GM03348 (cell line): ENCODE results near the gene RARG.

ENCODE experiments used
- DNase-seq: peaks from one replicate; pipeline ENCODE4 v3.0.0; 2012; ENCODE audit warnings: low spot score

The RARG gene

GRCh38 chr12:53244337-53244736 is 12.3 kb upstream of the RARG start:
- DNase-seq, result no peak

GRCh38 chr12:53241623-53242412 is 9.8 kb upstream of the RARG start:
- no peak for DNase-seq

DNA sequence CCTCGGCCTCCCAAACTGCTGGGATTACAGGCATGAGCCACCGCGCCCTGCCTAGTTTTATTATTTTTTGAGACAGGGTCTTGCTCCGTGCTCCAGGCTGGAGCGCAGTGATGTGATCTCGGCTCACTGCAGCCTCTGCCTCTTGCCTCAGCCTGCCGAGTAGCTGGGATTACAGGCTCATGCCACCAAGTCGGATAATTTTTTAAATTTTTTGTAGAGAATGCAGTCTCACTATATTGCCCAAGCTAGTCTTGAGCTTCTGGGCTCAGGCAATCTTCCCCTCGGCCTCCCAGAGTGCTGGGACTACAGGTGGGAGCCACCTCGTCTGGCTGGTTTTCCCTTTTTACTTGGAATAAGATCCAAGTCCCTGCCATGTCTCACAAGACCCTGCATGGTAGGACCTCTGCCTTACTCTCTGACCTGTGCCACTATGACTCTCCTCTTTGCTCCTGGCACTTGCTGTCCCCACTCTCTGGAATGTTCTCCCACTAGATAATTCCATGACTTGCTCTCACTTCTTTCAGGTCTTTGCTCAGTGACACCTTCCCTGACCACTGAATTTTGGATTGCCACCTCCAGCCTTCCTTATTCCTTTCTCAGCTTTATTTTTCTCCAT is 7.7 kb upstream of the RARG start:
- DNase-seq, result no peak

DNA sequence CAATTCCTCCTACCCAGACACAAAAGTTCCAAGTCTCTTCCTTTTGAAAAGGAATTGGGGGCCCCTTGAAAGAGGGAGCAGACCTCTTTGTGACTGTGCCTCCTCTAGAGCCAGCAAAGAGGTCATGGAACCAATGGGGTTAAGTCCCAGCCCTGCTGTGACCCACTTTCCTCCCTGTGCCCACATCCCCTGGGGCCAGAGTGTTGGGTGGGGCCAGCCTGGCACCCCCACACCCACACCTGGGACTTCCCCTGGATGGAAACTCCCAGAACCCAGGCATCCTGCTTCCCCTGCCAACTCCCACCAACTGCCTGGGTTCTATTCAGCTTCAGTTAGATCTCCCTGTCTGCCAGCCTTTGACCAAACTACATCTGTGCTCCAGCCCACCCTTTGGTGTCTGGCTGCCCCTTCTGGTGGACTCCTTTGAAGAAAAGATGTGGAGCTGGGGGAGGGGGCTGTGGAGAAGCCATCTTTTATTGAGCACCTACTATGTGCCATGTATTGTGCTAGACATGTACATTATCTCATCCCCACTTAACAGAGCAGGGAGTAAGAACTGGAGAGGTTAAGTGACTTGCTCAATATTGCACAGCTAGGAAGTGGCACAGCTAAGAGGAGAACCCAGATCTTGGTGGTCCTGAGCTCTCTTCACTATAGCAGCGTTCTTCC is 4.6 kb upstream of the RARG start:
- DNase-seq, result no peak

- no peak for DNase-seq
Observed at GRCh38 chr12:53235742-53236442, 3.9 kb upstream of the RARG start.

DNA sequence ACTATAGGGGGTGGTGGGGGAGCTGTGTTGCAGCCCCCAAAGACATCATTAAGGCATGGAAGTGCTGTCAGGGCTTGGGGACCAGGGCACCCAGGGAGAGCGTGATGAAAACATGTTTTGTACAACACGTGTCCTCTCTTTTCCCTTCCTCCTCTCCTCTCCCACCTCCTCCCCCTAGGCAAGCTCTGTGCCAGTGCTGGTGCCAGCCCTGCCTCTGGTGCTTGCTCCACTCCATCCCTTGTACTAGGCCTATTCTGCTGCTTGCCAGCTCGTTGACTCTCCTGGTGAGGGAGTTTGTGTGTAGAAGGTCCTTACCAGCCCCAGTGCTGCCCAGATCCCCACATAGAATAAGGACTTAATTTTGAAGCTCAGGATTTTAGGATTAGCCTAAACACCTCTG is 3.2 kb upstream of the RARG start:
- DNase-seq, result no peak

DNA sequence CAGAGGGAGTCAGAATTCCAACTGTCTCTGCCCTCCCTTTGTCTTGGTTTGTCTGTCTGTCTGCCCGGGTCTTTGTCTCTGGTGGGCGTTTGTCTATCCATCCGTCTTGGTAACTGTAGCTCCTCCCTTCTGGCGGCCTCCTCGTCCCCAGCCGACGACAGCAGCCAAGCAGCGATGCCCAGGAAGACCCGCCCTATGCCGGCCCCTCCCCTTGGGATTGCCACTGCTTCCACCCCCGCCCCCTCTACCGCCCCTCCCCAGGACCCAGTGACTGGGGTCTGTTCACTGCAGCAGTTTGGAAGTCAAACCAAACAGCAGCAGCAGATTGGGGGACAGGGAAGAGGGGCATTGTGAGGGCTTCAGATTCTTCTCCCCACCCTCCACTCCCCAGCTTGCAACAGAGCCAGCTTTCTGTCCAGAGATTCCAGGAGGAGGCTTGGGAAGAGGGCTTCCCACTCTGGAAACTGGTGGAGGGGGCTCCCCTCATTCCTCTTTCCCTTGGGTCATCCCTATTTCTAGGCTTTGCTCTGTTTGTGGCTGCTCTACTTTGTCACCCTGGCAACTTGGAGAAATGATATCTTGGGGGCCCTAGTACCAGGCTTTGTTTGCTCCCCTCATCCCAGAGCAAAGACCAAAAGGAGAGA is 2.4 kb upstream of the RARG start:
- peak; percentile 44 for DNase-seq

DNA sequence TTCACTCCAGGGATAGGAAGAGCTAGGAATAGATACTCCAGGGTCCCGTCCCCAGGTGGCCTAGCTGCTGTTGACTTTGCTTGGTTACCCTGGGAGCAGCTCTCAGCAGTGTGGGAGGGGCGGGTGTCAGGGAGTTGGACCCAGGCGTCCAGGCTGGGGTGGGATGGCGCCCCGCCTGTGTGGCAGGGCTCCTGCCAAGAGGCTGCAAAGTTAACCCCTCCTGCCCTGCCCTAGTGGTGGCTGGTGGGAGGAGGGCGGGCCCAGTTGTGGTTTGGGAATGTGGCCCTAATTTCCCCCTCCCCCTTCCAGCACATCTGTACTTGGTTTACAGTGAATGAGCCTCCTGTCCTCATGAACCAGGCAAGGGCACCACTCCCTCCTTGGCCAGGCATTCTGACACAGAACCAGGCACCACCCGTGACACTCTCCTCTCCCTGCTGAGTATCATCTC is 1.7 kb upstream of the RARG start:
- peak; percentile 67 for DNase-seq

DNA sequence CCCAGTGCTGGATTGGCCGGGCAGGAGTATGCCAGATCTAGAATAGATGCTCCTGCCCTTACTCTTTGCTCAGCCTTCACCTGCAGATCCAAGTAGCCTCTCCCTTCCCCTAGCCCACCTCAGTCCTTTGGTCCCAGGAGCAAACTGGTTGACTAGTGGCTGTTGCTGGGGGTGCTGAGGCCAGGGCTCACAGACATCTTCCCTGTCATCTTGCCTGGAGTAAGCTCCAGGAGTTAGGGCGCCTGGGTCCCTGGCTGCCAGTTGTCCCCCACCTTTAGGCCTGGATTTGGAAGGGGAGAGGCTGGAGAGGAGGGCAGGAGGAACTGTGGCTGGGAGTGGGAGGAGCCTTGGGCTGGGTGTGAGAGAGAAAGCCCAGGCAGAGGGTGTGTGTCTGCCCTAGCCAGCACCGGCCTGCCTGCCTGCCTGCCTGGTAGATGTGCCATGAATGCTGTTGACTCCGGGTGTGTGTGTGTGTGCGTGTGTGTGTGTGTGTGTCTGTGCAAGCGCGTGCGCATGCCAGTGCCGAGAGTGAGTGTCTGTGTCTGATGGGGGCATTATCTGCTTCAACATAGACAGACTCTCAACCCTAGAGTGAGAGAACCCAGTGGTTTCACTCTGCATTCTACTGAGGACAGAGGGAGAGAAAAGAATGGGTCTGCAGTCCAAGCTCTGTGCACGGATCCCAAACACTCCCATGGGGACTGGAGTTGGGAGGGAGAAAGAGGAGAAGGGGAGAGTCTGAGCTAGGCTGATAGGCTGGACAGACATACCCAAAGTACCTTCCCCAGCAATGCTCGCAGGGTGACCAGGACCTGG is 845 bp upstream of the RARG start:
- peak; percentile 76 for DNase-seq

- no peak for DNase-seq
Observed at GRCh38 chr12:53231671-53231920, 413 bp downstream of the RARG start.

DNA sequence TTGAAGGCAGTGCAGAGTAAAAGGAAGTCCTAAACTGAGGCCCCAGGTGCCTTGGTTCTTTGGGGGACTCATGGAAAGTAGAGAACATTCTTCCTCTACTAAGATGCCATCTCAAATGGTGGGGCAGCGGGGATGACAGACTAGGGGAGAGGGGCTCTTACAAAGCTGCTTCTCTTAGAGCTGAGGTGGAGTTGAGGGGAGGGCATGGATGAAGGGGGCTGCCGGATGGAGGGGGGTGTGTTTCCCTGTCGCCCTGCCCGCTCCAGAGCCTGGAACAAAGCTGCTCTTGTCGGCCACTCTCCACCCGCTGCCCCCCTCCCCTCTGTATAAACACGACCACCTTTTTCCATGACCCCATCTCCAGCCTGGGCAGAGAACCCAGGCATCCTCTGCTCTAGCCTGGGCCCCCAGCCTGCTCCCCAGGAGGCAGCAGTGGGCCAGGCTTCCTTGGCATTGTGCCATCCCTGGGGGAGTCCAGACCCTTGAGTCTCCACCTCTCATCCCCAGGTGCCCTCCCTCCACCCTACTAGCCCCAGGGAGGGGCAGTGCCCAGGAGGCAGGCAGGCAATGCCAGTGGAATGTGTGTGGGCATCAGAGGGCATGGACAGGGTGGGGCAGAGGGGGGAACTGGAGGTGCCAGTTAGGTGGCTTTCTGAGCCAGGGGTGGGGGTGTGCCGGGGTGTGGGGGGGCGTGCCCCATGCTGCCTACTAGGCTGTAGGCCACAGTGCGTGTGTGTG is 1.7 kb downstream of the RARG start:
- no peak for DNase-seq

GRCh38 chr12:53229454-53229853 is 2.6 kb downstream of the RARG start:
- DNase-seq, result no peak

DNA sequence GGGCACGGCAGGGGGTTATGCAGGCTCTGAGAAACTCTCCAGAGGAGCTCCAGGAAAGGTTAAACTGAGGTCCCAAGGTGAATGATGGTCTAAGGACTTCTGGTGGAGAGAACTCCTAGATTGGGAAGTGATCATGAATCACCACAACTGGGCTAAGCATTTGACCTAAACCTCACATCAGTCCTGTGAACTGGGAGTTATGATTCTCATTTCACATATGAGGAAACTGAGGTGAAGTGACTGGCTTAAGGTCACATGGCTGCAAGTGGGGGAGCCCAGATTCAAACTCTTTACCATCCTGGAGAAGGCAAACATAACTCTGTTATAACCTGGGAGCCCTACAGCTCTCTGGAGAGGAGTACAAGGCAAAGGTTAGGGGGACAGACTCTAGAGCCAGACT is 4.2 kb downstream of the RARG start:
- no peak for DNase-seq

DNA sequence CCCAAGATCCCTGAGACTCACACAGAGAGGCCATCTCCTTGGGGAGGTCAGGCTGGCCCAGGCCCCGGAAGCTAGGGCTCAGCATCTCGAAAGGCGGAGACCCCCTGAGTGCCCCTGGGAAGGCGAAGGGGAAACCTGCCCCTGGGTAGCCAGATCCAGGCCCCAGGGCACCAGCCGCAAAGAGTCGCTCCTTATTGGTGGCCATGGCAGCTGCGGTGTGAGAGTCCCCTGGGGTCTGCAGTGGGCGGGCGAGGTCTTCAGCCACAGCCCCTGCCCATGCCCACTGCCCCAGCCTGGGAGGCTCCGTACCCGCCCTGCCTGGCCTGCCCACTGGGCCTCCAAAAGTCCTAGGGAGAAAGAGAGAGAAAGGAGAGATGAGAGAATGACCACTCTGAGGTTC is 4.7 kb downstream of the RARG start:
- no peak for DNase-seq

GRCh38 chr12:53226815-53227214 is 5.2 kb downstream of the RARG start:
- DNase-seq, result no peak

DNA sequence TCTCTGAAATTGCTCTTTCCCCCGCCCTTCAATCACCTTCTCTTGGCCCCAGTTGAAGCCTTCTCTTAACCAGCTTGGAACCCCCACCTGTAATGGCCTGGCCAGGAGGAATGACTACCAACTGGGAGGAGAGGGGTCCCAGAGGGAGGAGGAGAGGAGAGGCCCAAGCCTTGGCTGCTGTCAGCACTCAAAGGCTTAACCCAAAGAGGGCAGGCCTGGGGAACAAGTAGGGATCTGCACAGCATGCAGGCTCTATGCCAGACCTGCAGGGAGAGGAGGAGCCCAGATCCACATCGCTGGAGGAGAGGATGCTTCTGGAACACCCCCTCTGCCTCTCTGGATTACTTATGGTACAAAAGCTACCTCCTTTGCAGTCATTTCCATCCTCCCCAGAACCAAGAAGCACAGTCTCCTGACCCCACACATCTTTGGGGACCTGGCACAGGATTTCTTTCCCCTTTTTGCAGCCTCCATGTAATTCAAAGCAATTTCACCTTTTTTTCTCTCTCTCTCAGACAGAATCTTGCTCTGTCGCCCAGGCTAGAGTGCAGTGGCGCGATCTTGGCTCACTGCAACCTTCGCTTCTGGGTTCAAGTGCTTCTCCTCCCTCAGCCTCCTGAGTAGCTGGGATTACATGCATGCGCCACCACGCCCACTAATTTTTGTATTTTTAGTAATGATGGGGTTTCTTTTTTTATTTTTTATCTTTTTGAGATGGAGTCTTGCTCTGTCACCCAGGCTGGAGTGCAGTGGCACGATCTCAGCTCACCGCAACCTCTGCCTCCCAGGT is 6.2 kb downstream of the RARG start:
- DNase-seq, result no peak

DNA sequence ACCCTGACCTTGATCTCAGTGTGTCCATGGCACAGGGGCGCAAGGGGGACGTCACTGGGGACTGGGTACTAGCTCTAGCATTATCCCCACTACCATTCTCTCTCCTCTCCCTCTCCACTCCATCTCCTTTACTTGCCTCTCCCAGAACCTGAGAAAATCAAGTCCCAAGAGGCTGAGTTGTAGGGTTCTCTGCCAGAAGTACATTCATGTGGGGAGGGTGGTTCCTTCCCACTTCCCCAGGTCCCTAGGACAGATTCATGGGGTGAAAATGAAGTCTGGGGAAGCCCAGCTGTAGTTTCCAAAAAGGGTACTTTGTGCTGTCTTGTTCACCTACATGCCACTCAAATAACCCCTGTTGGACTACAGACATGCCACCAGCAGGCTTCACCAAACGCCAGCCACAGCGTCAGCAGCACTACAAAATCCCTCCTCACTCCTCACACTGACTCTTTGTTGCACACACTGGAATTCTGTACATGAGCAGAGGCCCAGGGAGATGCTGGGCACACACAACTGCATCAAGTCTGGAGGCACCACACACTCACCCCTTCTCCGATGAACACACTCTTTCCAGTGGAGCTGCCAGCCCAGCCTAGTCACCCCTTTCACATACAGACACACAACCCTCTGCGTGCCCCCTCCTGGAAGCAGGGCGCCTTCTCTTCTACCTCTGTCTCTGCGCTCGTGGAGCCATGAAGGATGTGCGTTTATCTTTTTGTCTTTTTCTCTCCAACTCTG is 6.9 kb downstream of the RARG start:
- DNase-seq, result peak; percentile 58

GRCh38 chr12:53224061-53224896 is 7.7 kb downstream of the RARG start:
- DNase-seq, result peak; percentile 44
